GM19025 (cell line): Measurements from ENCODE around the gene PIGT.
"Not testable (repeated sequence)": the region's sequence is repeated elsewhere in the genome, so short reads cannot be mapped to it uniquely, and the experiment has no call there.

Source experiments
- ATAC-seq: cut with Tn5 transposase; IDR thresholded peaks from one replicate; pipeline ENCODE4 v1.9.1; 2021; ENCODE audit warnings: mild to moderate bottlenecking, low read depth, moderate library complexity; ENCODE audit not compliant: unreplicated experiment

Gene PIGT

GRCh38 chr20:45459606-45460005 is 43.7 kb downstream of the PIGT start:
- no peak for ATAC-seq

GRCh38 chr20:45461225-45461624 is 45.3 kb downstream of the PIGT start:
- ATAC-seq, result no peak

GRCh38 chr20:45462711-45463509 is 47.0 kb downstream of the PIGT start:
- ATAC-seq, result no peak

GRCh38 chr20:45463709-45464108 is 47.8 kb downstream of the PIGT start:
- no peak for ATAC-seq

- ATAC-seq, result no peak
Measured at GRCh38 chr20:45465491-45466266, 49.7 kb downstream of the PIGT start.

GRCh38 chr20:45467172-45467571 is 51.2 kb downstream of the PIGT start:
- ATAC-seq, result no peak

GRCh38 chr20:45467861-45468260 is 51.9 kb downstream of the PIGT start:
- ATAC-seq, result no peak

- no peak for ATAC-seq
Measured at GRCh38 chr20:45469336-45470261, 53.7 kb downstream of the PIGT start, which contains the start of gene WFDC2. Gene WFDC2 (plus strand): TSS chr20:45469753. CDS start chr20:45469782, 29 bp downstream.

GRCh38 chr20:45470262-45470931 is 54.5 kb downstream of the PIGT start:
- peak; percentile 73 for ATAC-seq

GRCh38 chr20:45470937-45471336 is 55.0 kb downstream of the PIGT start:
- ATAC-seq, result peak; percentile 11

- not testable (repeated sequence) for ATAC-seq
Measured at GRCh38 chr20:45472286-45472685, 56.3 kb downstream of the PIGT start.
